ENCODE results near the gene POLR1H. TPM values are rescaled to one million over a fixed set of nuclear protein-coding genes. Genes with fewer than 3 reads are reported as not detected.

The POLR1H gene, protein sequence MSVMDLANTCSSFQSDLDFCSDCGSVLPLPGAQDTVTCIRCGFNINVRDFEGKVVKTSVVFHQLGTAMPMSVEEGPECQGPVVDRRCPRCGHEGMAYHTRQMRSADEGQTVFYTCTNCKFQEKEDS
- total RNA-seq (2021; ENCODE audit: unreplicated experiment) (42.6 TPM), Bru-seq, nascent RNA (percentile 81 among the genes with signal in this experiment), BruChase-seq, experiment 1, labeled RNA remaining after a 6-hour chase (percentile 80 among the genes with signal in this experiment), BruChase-seq, experiment 2, labeled RNA remaining after a 2-hour chase (percentile 76 among the genes with signal in this experiment)
- polyA plus RNA-seq (2012), result 83.3 and 89.3 TPM in 2 replicates
- long read RNA-seq, transcript ZNRD1-202 (5 exons, 743 nt), result minor isoform, 9 of 26 reads
- long read RNA-seq, transcript ZNRD1-201 (4 exons, 864 nt), result major isoform, 12 of 26 reads
- long read RNA-seq, partial matches to known transcripts, result 1 of 26 reads
- long read RNA-seq, other reads (novel, unspliced or antisense), result 3 of 26 reads

GRCh38 chr6:30061092-30061857 lies at the start of gene POLR1H:
POLR1H (plus strand) TSS chr6:30061265; CDS start chr6:30061525, 260 bp downstream.
- no peaks in the 10 kb centered on the region for H3K27me3 ChIP-seq (ENCODE audit: insufficient read depth, low read length)
- peak within 1 kb of the TSS; percentile 97 for H3K9ac ChIP-seq (ENCODE audit: low read length)
- peaks cover 14 to 21% of the 10 kb centered on the region in 2 experiments; a peak in 3 of 4 replicates for H3K4me1 ChIP-seq (ENCODE audit: control insufficient read depth in 1 of 2, insufficient read depth in 2 of 2, low read length in 2 of 2)
- ChIA-PET CTCF (interaction anchor here (1.6 kb wide), 1 partner anchor 127 kb away, joined by 3 read pairs; no protein-coding TSS in a partner anchor), RAD21 (ENCODE audit: low non-redundant PET in 1 of 2, low total read pairs in 2 of 2, uncharacterized antibody in 2 of 2, unreplicated experiment in 2 of 2) (interaction anchor here in 1 of 2 experiments (1.3 kb wide), 1 partner anchor 41 kb away, joined by 4 read pairs; no protein-coding TSS in a partner anchor), POLR2A (interaction anchor here (0.9 to 2.3 kb wide), 3 partner anchors 30 to 107 kb away, joined by 3 to 6 read pairs (median 4); no protein-coding TSS in a partner anchor)
- peak within 1 kb of the TSS; percentile 93 to 100 for H3K4me3 ChIP-seq (replicated peaks in 1 of 2; ENCODE audit: low read depth in 1 of 2, low read length in 2 of 2)
- no peaks in the 10 kb centered on the region for H4K20me1 ChIP-seq (ENCODE audit: insufficient read depth)
- H3K27ac ChIP-seq (ENCODE audit: low read depth, low read length), result peak within 1 kb of the TSS; percentile 62
- no peaks in the 10 kb centered on the region for H3K9me3 ChIP-seq (ENCODE audit: control insufficient read depth in 1 of 2, insufficient read depth in 1 of 2, low read depth in 1 of 2, low read length in 2 of 2)
- BruUV-seq (replicated peaks), result TSS peak; percentile 74
- peak; percentile 98 for ATAC-seq
- H3K36me3 ChIP-seq (ENCODE audit: control insufficient read depth in 1 of 2, insufficient read depth in 2 of 2, low read length in 2 of 2), result peaks cover 0 to 13% of the 10 kb centered on the region in 2 experiments; a peak in 3 of 4 replicates
- peak; percentile 92 for DNase-seq (ENCODE audit: low read depth, low spot score)
- H3K79me2 ChIP-seq (ENCODE audit: insufficient read depth, low read length), result peaks cover 41% of the 10 kb centered on the region
- H2AFZ ChIP-seq (ENCODE audit: low read depth, low read length, poor library complexity, severe bottlenecking), result peak within 1 kb of the TSS; percentile 55
- H3K9me2 ChIP-seq (ENCODE audit: insufficient read depth), result no peaks in the 10 kb centered on the region
- intact Hi-C loops (cut with micrococcal nuclease), result no loop called here
- H3K4me2 ChIP-seq (ENCODE audit: low read length), result peak within 1 kb of the TSS; percentile 96
- peak; percentile 93 for TF ChIP-seq POLR2AphosphoS5 (IDR thresholded peaks at IDR 0.05; ENCODE audit: low read depth, low read length)
- TF ChIP-seq CEBPB (IDR thresholded peaks at IDR 0.05; ENCODE audit: low read depth), result no peak
- TF ChIP-seq JUND (IDR thresholded peaks at IDR 0.05), result peak; percentile 51
- no peak; the same call in 1 of the 2 replicates for TF ChIP-seq RAD21 (IDR thresholded peaks at IDR 0.05; ENCODE audit: low read depth)
- peak; percentile 90 for TF ChIP-seq POLR2A (IDR thresholded peaks at IDR 0.05; ENCODE audit: borderline replicate concordance, extremely low read depth, insufficient read depth, insufficient read length)
- TF ChIP-seq FOSL1 (IDR thresholded peaks at IDR 0.05; ENCODE audit: low read depth), result no peak
- TF ChIP-seq TCF7L2 (IDR thresholded peaks at IDR 0.05; ENCODE audit: borderline replicate concordance, extremely low read depth, insufficient read depth, insufficient read length), result no peak
- peak; percentile 97 for TF ChIP-seq SIN3A (IDR thresholded peaks at IDR 0.05; ENCODE audit: low read depth)
- peak; percentile 96 for TF ChIP-seq CBX3 (IDR thresholded peaks at IDR 0.05; ENCODE audit: low read depth)
- TF ChIP-seq, protein P1, sequence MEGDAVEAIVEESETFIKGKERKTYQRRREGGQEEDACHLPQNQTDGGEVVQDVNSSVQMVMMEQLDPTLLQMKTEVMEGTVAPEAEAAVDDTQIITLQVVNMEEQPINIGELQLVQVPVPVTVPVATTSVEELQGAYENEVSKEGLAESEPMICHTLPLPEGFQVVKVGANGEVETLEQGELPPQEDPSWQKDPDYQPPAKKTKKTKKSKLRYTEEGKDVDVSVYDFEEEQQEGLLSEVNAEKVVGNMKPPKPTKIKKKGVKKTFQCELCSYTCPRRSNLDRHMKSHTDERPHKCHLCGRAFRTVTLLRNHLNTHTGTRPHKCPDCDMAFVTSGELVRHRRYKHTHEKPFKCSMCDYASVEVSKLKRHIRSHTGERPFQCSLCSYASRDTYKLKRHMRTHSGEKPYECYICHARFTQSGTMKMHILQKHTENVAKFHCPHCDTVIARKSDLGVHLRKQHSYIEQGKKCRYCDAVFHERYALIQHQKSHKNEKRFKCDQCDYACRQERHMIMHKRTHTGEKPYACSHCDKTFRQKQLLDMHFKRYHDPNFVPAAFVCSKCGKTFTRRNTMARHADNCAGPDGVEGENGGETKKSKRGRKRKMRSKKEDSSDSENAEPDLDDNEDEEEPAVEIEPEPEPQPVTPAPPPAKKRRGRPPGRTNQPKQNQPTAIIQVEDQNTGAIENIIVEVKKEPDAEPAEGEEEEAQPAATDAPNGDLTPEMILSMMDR (IDR thresholded peaks at IDR 0.05 in 2 of 3, conservative IDR thresholded peaks at IDR 0.05 in 1 of 3; ENCODE audit: borderline replicate concordance in 1 of 3, insufficient read depth in 1 of 3, low read depth in 2 of 3, low read length in 2 of 3), result no peak
- TF ChIP-seq, protein P2, sequence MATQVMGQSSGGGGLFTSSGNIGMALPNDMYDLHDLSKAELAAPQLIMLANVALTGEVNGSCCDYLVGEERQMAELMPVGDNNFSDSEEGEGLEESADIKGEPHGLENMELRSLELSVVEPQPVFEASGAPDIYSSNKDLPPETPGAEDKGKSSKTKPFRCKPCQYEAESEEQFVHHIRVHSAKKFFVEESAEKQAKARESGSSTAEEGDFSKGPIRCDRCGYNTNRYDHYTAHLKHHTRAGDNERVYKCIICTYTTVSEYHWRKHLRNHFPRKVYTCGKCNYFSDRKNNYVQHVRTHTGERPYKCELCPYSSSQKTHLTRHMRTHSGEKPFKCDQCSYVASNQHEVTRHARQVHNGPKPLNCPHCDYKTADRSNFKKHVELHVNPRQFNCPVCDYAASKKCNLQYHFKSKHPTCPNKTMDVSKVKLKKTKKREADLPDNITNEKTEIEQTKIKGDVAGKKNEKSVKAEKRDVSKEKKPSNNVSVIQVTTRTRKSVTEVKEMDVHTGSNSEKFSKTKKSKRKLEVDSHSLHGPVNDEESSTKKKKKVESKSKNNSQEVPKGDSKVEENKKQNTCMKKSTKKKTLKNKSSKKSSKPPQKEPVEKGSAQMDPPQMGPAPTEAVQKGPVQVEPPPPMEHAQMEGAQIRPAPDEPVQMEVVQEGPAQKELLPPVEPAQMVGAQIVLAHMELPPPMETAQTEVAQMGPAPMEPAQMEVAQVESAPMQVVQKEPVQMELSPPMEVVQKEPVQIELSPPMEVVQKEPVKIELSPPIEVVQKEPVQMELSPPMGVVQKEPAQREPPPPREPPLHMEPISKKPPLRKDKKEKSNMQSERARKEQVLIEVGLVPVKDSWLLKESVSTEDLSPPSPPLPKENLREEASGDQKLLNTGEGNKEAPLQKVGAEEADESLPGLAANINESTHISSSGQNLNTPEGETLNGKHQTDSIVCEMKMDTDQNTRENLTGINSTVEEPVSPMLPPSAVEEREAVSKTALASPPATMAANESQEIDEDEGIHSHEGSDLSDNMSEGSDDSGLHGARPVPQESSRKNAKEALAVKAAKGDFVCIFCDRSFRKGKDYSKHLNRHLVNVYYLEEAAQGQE (IDR thresholded peaks at IDR 0.05; ENCODE audit: low read depth), result no peak
- TF ChIP-seq EZH2phosphoT487 (IDR thresholded peaks at IDR 0.05; ENCODE audit: borderline replicate concordance), result no peak
- TF ChIP-seq ELF1 (IDR thresholded peaks at IDR 0.05; ENCODE audit: borderline replicate concordance, low read depth), result no peak; the same call in 1 of the 2 replicates
- peak; percentile 74 for TF ChIP-seq MAX (IDR thresholded peaks at IDR 0.05)
- no peak for TF ChIP-seq ZFX (IDR thresholded peaks at IDR 0.05)
- TF ChIP-seq ZBTB33 (IDR thresholded peaks at IDR 0.05; ENCODE audit: extremely low read depth, insufficient replicate concordance, low read length), result peak; percentile 57

Data from HCT116 (cell line).